IMR-90 (cell line): ENCODE results near the gene PCSK6. TPM values are rescaled to one million over a fixed set of nuclear protein-coding genes. Genes with fewer than 3 reads are reported as not detected.

Experiments used
- ATAC-seq: fragments of 200-7000 bp; cut with Tn5 transposase; 2 replicates; pipeline ENCODE4 v1.9.1; 2020; ENCODE audit warnings: low read depth, mild to moderate bottlenecking, moderate library complexity
- BruUV-seq: library from RNA; stranded (reverse); fragments of 400-500 nt; replicated peaks from 2 replicates; lab custom pipeline; 2021; lab: Mats Ljungman, UMichigan
- CTCF ChIA-PET: fragments of 300-600 bp; formaldehyde crosslinking; extraction: SDS; loops from one replicate; lab custom pipeline; 2021; ENCODE audit warnings: antibody characterized with exemption; lab: Yijun Ruan, JAX
- POLR2A ChIA-PET: fragments of 300-600 bp; sonication (Branson Sonifier 250); formaldehyde crosslinking; loops from one replicate; lab custom pipeline; 2022; ENCODE audit warnings: antibody characterized with exemption; ENCODE audit not compliant: unreplicated experiment; lab: Charles Lee
- DNase-seq: peaks from one replicate; pipeline ENCODE4 v3.0.0; 2013
- H2AFZ ChIP-seq: replicated peaks from 2 replicates; pipeline ENCODE3; 2013; ENCODE audit warnings: low read length, mild to moderate bottlenecking; ENCODE audit not compliant: poor library complexity
- H2AK5ac ChIP-seq: 2 replicates; pipeline ENCODE4 v1.6.1; 2013; ENCODE audit warnings: low read depth, low read length, inconsistent platforms
- H2AK9ac ChIP-seq: replicated peaks from 2 replicates; pipeline ENCODE3; 2013; ENCODE audit warnings: mild to moderate bottlenecking, low read depth, low read length, moderate library complexity; ENCODE audit not compliant: poor library complexity
- H2BK120ac ChIP-seq: 2 replicates; pipeline ENCODE4 v1.6.1; 2013; ENCODE audit warnings: low read depth, low read length, inconsistent platforms
- H2BK15ac ChIP-seq: 3 replicates; pipeline ENCODE4 v1.6.1; 2013; ENCODE audit warnings: low read depth, low read length, inconsistent platforms
- H2BK20ac ChIP-seq: 2 replicates; pipeline ENCODE4 v1.6.1; 2013; ENCODE audit warnings: low read depth, mild to moderate bottlenecking, inconsistent platforms, low read length, moderate library complexity
- H2BK5ac ChIP-seq: 2 replicates; pipeline ENCODE4 v1.6.1; 2013; ENCODE audit warnings: mild to moderate bottlenecking, low read depth, low read length, inconsistent platforms; ENCODE audit not compliant: poor library complexity, severe bottlenecking
- H3K14ac ChIP-seq: replicated peaks from 2 replicates; pipeline ENCODE4 v1.6.1; 2013; ENCODE audit warnings: low read depth, low read length, inconsistent platforms
- H3K18ac ChIP-seq: 2 replicates; pipeline ENCODE4 v1.6.1; 2013; ENCODE audit warnings: low read depth, low read length, control low read depth
- H3K23ac ChIP-seq: 2 replicates; pipeline ENCODE4 v1.6.1; 2013; ENCODE audit warnings: low read depth, low read length, inconsistent platforms
- H3K27ac ChIP-seq: 2 replicates; pipeline ENCODE4 v1.5.1; 2013; ENCODE audit warnings: mild to moderate bottlenecking, control low read depth, low read length; ENCODE audit not compliant: insufficient read depth
- H3K27me3 ChIP-seq: 2 replicates; pipeline ENCODE4 v1.6.1; 2013; ENCODE audit warnings: low read length; ENCODE audit not compliant: control insufficient read depth, insufficient read depth
- H3K36me3 ChIP-seq: 2 replicates; pipeline ENCODE4 v1.6.1; 2013; ENCODE audit warnings: low read length, mixed read lengths; ENCODE audit not compliant: control insufficient read depth, insufficient read depth
- H3K4ac ChIP-seq: 2 replicates; pipeline ENCODE4 v1.6.1; 2013; ENCODE audit warnings: low read depth, low read length, inconsistent platforms
- H3K4me1 ChIP-seq: 2 replicates; pipeline ENCODE4 v1.6.1; 2013; ENCODE audit warnings: low read length, mixed read lengths; ENCODE audit not compliant: control insufficient read depth, insufficient read depth
- H3K4me2 ChIP-seq: 2 replicates; pipeline ENCODE4 v1.6.1; 2013; ENCODE audit warnings: low read depth, mild to moderate bottlenecking, control low read depth, low read length, moderate library complexity
- H3K4me3 ChIP-seq: 2 replicates; pipeline ENCODE4 v1.5.1; 2013; ENCODE audit warnings: low read depth, mild to moderate bottlenecking, control low read depth, low read length, moderate library complexity; ENCODE audit not compliant: insufficient read depth
- H3K56ac ChIP-seq: 2 replicates; pipeline ENCODE4 v1.6.1; 2013; ENCODE audit warnings: low read length, inconsistent platforms; ENCODE audit not compliant: insufficient read depth; ENCODE audit errors: extremely low read depth
- H3K79me1 ChIP-seq, 2 experiments: 2 replicates each; pipeline ENCODE4 v1.6.1; 2013; ENCODE audit warnings: low read length in 2 of 2, inconsistent platforms in 1 of 2, low read depth in 1 of 2
- H3K9ac ChIP-seq: 2 replicates; pipeline ENCODE4 v1.6.1; 2013; ENCODE audit warnings: low read depth, low read length, control low read depth
- H3K9me1 ChIP-seq: 2 replicates; pipeline ENCODE4 v1.6.1; 2013; ENCODE audit warnings: low read length, inconsistent platforms; ENCODE audit not compliant: insufficient read depth
- H3K9me3 ChIP-seq: 2 replicates; pipeline ENCODE4 v1.6.1; 2013; ENCODE audit warnings: low read length; ENCODE audit not compliant: control insufficient read depth, insufficient read depth
- H4K20me1 ChIP-seq: 2 replicates; pipeline ENCODE4 v1.6.1; 2013; ENCODE audit warnings: low read length, inconsistent platforms; ENCODE audit not compliant: insufficient read depth
- H4K5ac ChIP-seq: 2 replicates; pipeline ENCODE4 v1.6.1; 2013; ENCODE audit warnings: mild to moderate bottlenecking, low read depth, low read length, control low read depth
- H4K8ac ChIP-seq, 2 experiments: 2 replicates each; pipeline ENCODE4 v1.6.1; 2013; ENCODE audit warnings: low read depth in 2 of 2, low read length in 2 of 2, control low read depth in 1 of 2, inconsistent platforms in 1 of 2
- H4K91ac ChIP-seq: 2 replicates; pipeline ENCODE4 v1.6.1; 2013; ENCODE audit warnings: low read depth, low read length, inconsistent platforms; ENCODE audit not compliant: insufficient read depth
- BHLHE40 ChIP-seq: fragments of 150-350 bp; IDR thresholded peaks from 2 replicates; pipeline ENCODE4 v1.6.1; 2016; ENCODE audit warnings: mild to moderate bottlenecking, low read depth, low read length
- CEBPB ChIP-seq: IDR thresholded peaks from 2 replicates; pipeline ENCODE4 v1.6.1; 2012; ENCODE audit warnings: low read depth, low read length, improper control_type of control experiment
- CHD1 ChIP-seq: IDR thresholded peaks from 2 replicates; pipeline ENCODE4 v1.6.1; 2012; ENCODE audit warnings: low read depth, low read length, improper control_type of control experiment
- CTCF ChIP-seq: conservative IDR thresholded peaks from 2 replicates; pipeline ENCODE4 v1.5.1; 2012; ENCODE audit warnings: mild to moderate bottlenecking, low read depth, low read length, improper control_type of control experiment
- ELK1 ChIP-seq: fragments of 150-350 bp; IDR thresholded peaks from 2 replicates; pipeline ENCODE4 v1.6.1; 2016; ENCODE audit warnings: low read depth, mild to moderate bottlenecking, low read length, moderate library complexity, borderline replicate concordance
- MAZ ChIP-seq: IDR thresholded peaks from 2 replicates; pipeline ENCODE4 v1.6.1; 2012; ENCODE audit warnings: low read depth, mild to moderate bottlenecking, low read length, improper control_type of control experiment, moderate library complexity, borderline replicate concordance
- MXI1 ChIP-seq: IDR thresholded peaks from 2 replicates; pipeline ENCODE4 v1.6.1; 2012; ENCODE audit warnings: low read depth, mild to moderate bottlenecking, low read length, moderate library complexity, borderline replicate concordance
- NFE2L2 ChIP-seq: fragments of 150-350 bp; IDR thresholded peaks from 2 replicates; pipeline ENCODE4 v1.6.1; 2016; ENCODE audit warnings: low read depth, mild to moderate bottlenecking, low read length
- RCOR1 ChIP-seq: IDR thresholded peaks from 2 replicates; pipeline ENCODE4 v1.6.1; 2012; ENCODE audit warnings: mild to moderate bottlenecking, low read length, improper control_type of control experiment; ENCODE audit not compliant: insufficient replicate concordance
- WGBS, 2 experiments: methylation state at CpG; one replicate each; pipeline versions ENCODE4 v1.1.5 to v1.1.7; 2013; ENCODE audit warnings: missing lambda C conversion rate in 2 of 2; ENCODE audit not compliant: insufficient read length in 1 of 2; ENCODE audit errors: extremely low coverage in 2 of 2; 5-methylcytosine and 5-hydroxymethylcytosine counted together
- dilution Hi-C: fragments of 300-500 bp; cut with HindIII; formaldehyde crosslinking; loops from one replicate; pipeline ENCODE4 v1.14.3; 2018; ENCODE audit warnings: low sequenced_read_pairs; ENCODE audit not compliant: unreplicated experiment
- in situ Hi-C: fragments of 300-500 bp; cut with MboI; formaldehyde crosslinking; loops from 3 replicates; pipeline ENCODE4 v1.14.3; 2019; ENCODE audit warnings: low sequenced_read_pairs, inconsistent platforms, mixed read lengths
- intact Hi-C: fragments of 100-400 bp; cut with micrococcal nuclease; formaldehyde crosslinking; loops from 2 replicates; pipeline ENCODE4 v1.10.0; 2022
- polyA plus RNA-seq, 3 experiments: library from polyadenylated mRNA; depleted of rRNA; stranded (reverse); fragments of >200 nt; gene quantifications; 2 replicates each; pipeline ENCODE4 v1.2.3, GENCODE V29; 2012; ENCODE audit warnings: low replicate concordance in 1 of 3
- total RNA-seq: library from RNA; depleted of rRNA; stranded (reverse); fragments of >200 nt; gene quantifications from 2 replicates; pipeline ENCODE4 v1.2.3, GENCODE V29; 2012

PCSK6 gene
- total and polyA plus RNA-seq, 2 of the 4 experiments (the other 2 are of a cell fraction): not detected

DNA sequence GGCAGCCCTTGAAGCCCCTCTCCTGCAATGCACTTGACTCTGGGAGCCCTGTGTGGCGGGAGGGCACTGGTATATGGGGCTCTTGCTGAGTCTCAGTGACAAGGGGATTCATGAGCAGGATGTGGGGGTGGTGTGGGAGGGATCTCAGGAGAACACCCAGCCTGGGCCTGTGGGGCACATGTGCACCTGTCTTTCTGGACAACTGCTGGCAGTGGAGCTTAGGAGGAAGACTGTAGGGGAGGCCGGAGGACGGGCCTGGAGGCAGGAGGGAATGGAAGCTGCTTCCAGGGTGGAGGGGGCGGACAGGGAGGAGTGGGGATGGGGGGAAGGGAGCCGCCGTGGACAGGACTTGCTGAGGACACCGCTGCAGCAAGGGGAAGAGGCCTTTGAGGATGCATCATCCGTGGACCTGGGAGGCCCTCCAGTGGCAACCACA is 183.7 kb downstream of the PCSK6 start:
- H2AK5ac ChIP-seq: no peak overlapping the region
- H3K4me3 ChIP-seq: no peak overlapping the region
- no peak overlapping the region for H2BK15ac ChIP-seq
- no peak overlapping the region for H4K91ac ChIP-seq
- no peak overlapping the region for H2BK120ac ChIP-seq
- no peak overlapping the region for H3K56ac ChIP-seq
- no peak overlapping the region for H3K4ac ChIP-seq
- H3K4me1 ChIP-seq: no peaks in the 10 kb centered on the region
- in situ Hi-C loops (no loop called here), dilution Hi-C loops (no loop called here), intact Hi-C loops (no loop called here)
- peaks cover 21% of the 10 kb centered on the region for H3K27me3 ChIP-seq
- DNase-seq: no peak
- H2AFZ ChIP-seq: no peak overlapping the region
- H3K9me1 ChIP-seq: no peaks in the 10 kb centered on the region
- no peak for ATAC-seq
- H3K18ac ChIP-seq: no peak overlapping the region
- H4K20me1 ChIP-seq: no peaks in the 10 kb centered on the region
- no peak overlapping the region for H2AK9ac ChIP-seq
- no peak overlapping the region for H4K5ac ChIP-seq
- ChIA-PET POLR2A (no interaction called here), CTCF (interaction anchor here (1.0 kb wide), 1 partner anchor 12 kb away, joined by 3 read pairs; no protein-coding TSS in a partner anchor)
- H3K9ac ChIP-seq: no peak overlapping the region
- H4K8ac ChIP-seq: no peak overlapping the region
- H3K36me3 ChIP-seq: no peaks in the 10 kb centered on the region
- H3K27ac ChIP-seq: no peak overlapping the region
- no peak overlapping the region for H3K14ac ChIP-seq
- TF ChIP-seq MXI1 (no peak), ELK1 (no peak), BHLHE40 (no peak), MAZ (no peak), CEBPB (no peak), CHD1 (no peak), CTCF (no peak), RCOR1 (no peak), NFE2L2 (no peak)
- no peak overlapping the region for H3K4me2 ChIP-seq
- BruUV-seq: no TSS peak
- WGBS, 2 experiments: 50% methylated on average over 2 of the region's 8 CpGs; no CpG with 5 or more reads in 1 of the 2 experiments
- no peaks in the 10 kb centered on the region for H3K9me3 ChIP-seq
- no peak overlapping the region for H2BK5ac ChIP-seq
- no peak overlapping the region for H2BK20ac ChIP-seq
- H3K23ac ChIP-seq: no peak overlapping the region
- no peaks in the 10 kb centered on the region for H3K79me1 ChIP-seq
